ENCODE data around the gene MACF1. TPM values are rescaled to one million over a fixed set of nuclear protein-coding genes. Genes with fewer than 3 reads are reported as not detected.

The MACF1 gene
- total RNA-seq, 2 donors from 2014 or later, result 107 to 148 TPM

DNA sequence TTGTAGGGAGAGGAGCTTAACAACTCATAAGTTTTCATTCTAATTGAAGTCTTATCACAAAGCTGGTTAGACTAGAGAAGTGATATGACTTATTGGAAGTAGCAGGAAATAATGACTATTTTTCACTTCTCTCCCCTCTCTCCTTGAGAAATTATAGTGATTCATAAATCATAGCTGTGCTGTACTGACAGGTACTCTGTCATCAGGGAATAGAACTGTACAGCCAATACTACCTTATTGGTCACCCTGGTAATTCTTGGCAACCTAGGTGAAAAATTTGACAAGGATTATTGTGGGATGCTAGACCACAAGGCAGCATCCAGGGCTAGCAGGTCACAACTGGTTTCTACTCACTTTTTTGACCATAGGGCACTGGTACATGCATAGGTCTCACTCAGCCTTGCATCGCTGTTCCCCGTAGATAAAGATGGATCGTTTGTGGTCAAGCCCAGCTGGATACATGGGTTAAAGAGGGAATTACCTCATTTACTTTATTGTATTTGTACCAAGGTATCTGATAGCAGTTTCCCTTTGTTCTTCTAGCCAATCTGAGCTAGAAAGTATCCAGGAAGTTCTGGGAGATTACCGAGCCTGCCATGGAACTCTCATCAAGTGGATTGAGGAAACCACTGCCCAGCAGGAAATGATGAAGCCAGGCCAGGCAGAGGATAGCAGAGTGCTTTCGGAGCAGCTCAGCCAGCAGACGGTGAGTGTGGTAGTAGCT, 113.6 kb downstream of the MACF1 start:
- Histone ChIP-seq H3K9ac (ENCODE audit: low read depth in 2 of 2, low read length in 2 of 2) (no peak overlapping the region), H3K36me3 (peaks cover 7% of the 10 kb centered on the region), H3K9me3 (no peaks in the 10 kb centered on the region), H3K4me1 (no peaks in the 10 kb centered on the region), H3K27me3 (no peaks in the 10 kb centered on the region), H3K4me3 (no peak overlapping the region), H3K27ac (peak overlapping the region; percentile 32)
- peak; percentile 31 for DNase-seq
- TF ChIP-seq CTCF (IDR thresholded peaks at IDR 0.05), result no peak
- intact Hi-C loops (cut with DNase I), result no loop called here

- Histone ChIP-seq H3K9ac (ENCODE audit: low read depth in 2 of 2, low read length in 2 of 2) (no peak overlapping the region), H3K27me3 (no peaks in the 10 kb centered on the region), H3K27ac (peak overlapping the region; percentile 1), H3K9me3 (no peaks in the 10 kb centered on the region), H3K36me3 (peaks cover 14% of the 10 kb centered on the region), H3K4me3 (no peak overlapping the region), H3K4me1 (no peaks in the 10 kb centered on the region)
- no peak for DNase-seq
- TF ChIP-seq CTCF (IDR thresholded peaks at IDR 0.05), result no peak
- intact Hi-C loops (cut with DNase I), result no loop called here
Observed at GRCh38 chr1:39321979-39322378, 117.5 kb downstream of the MACF1 start.

DNA sequence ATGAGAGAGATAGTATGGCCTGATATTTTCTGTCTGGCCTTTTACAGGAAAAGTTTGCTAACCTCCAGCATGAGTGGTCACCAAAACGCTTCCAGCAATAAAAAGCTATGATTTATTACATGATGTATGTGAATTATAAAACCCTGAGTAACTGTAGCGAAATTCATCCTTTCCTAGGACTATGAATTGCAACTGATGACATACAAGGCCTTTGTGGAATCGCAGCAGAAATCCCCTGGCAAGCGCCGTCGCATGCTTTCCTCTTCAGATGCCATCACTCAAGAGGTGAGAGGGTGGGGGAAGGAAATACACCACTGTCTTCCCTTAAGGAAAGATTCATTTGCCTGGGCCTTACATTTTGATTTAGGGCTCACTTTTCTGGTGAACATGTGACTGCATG, 117.9 kb downstream of the MACF1 start:
- peaks cover 9% of the 10 kb centered on the region for H3K36me3 ChIP-seq
- no peaks in the 10 kb centered on the region for H3K4me1 ChIP-seq
- no peak for DNase-seq
- no peak overlapping the region for H3K27ac ChIP-seq
- H3K27me3 ChIP-seq, result no peaks in the 10 kb centered on the region
- TF ChIP-seq CTCF (IDR thresholded peaks at IDR 0.05), result no peak
- no peak overlapping the region for H3K4me3 ChIP-seq
- H3K9ac ChIP-seq (ENCODE audit: low read depth in 2 of 2, low read length in 2 of 2), result no peak overlapping the region
- no peaks in the 10 kb centered on the region for H3K9me3 ChIP-seq
- intact Hi-C loops (cut with DNase I), result no loop called here

DNA sequence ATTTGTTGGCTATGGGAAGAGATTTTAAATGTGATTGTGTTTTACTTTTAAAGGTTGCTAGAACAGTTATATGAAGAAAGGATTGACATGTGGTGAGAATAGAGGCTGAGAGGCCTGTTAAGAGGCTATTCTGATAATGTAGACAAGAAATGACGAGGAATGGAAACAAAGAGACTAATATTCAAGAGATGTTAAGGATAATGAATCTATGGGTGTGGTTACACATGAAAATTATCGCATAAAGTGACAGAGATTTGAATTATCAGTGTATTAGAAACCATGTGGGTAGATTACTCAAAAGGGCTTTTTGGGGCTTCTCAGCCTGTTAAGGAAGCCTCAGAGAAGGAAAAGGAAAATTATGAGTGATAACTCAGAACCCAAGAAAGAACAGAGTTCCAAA, 120.4 kb downstream of the MACF1 start:
- Histone ChIP-seq H3K27me3 (no peaks in the 10 kb centered on the region), H3K4me3 (no peak overlapping the region), H3K9me3 (no peaks in the 10 kb centered on the region), H3K27ac (no peak overlapping the region), H3K4me1 (no peaks in the 10 kb centered on the region), H3K9ac (ENCODE audit: low read depth in 2 of 2, low read length in 2 of 2) (no peak overlapping the region), H3K36me3 (peaks cover 8% of the 10 kb centered on the region)
- intact Hi-C loops (cut with DNase I), result no loop called here
- TF ChIP-seq CTCF (IDR thresholded peaks at IDR 0.05), result no peak
- DNase-seq, result no peak

DNA sequence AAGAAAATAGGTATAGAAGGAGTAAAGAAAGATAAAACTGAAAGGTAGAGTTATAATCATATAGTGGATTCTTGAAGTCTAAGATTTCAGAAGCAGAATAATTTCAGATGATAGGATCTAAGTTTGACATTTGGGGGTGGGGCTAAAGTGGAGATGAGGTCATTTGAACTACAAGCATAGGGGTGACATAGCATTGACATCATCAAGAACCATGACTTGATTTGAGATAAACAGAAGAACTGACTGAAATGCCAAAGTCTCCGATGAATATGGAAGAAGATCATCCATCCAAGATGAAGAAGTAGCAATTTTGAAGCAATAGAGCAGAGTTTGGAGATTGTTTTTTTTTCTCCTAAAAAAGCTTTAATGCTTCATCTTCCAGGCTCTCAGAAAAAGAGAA, 122.3 kb downstream of the MACF1 start:
- intact Hi-C loops (cut with DNase I), result no loop called here
- no peaks in the 10 kb centered on the region for H3K27me3 ChIP-seq
- H3K4me3 ChIP-seq, result no peak overlapping the region
- H3K9me3 ChIP-seq, result no peaks in the 10 kb centered on the region
- DNase-seq, result no peak
- peaks cover 8% of the 10 kb centered on the region for H3K36me3 ChIP-seq
- no peak overlapping the region for H3K9ac ChIP-seq (ENCODE audit: low read depth in 2 of 2, low read length in 2 of 2)
- no peak overlapping the region for H3K27ac ChIP-seq
- no peak for TF ChIP-seq CTCF (IDR thresholded peaks at IDR 0.05)
- H3K4me1 ChIP-seq, result no peaks in the 10 kb centered on the region

Measured in colonic mucosa (tissue), 4 donors.